GM13976 (cell line): ENCODE data around the gene FMO2.

ENCODE experiments used
- DNase-seq: peaks from one replicate; pipeline ENCODE4 v3.0.0; 2012; ENCODE audit warnings: low spot score
- in situ Hi-C: fragments of 300-500 bp; cut with MboI; formaldehyde crosslinking; loops from one replicate; pipeline ENCODE4 v1.12.0; 2022; ENCODE audit warnings: low sequenced_read_pairs, mixed read lengths, inconsistent platforms; ENCODE audit not compliant: unreplicated experiment
- TF ChIP-seq, protein P1 (sequence below): IDR thresholded peaks from 2 replicates; pipeline ENCODE4 v1.5.1; 2012; ENCODE audit warnings: borderline replicate concordance, mild to moderate bottlenecking; ENCODE audit not compliant: insufficient read depth; ENCODE audit errors: extremely low read depth, missing control alignments, control extremely low read depth

Gene FMO2

DNA sequence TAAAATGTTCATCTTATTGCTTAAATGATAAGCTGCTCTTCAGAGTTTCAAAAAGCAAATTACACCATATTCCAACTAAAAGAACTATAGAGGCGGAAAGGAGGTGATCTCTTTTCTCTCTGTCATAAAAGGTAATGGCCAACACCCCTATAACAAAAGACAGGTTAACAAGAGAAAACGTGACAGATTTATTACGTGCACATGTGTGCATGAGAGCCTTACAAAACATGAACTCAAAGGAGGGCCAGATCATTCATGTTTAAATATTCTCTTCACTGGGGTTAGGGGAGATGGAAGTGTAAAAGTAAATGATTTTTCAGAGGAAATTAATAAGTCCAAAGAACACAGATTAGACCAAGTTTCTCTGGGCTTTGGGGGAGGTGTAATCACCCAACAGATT is 26.5 kb upstream of the FMO2 start:
- in situ Hi-C loops = no loop called here
- DNase-seq = no peak
- TF ChIP-seq, protein P1, sequence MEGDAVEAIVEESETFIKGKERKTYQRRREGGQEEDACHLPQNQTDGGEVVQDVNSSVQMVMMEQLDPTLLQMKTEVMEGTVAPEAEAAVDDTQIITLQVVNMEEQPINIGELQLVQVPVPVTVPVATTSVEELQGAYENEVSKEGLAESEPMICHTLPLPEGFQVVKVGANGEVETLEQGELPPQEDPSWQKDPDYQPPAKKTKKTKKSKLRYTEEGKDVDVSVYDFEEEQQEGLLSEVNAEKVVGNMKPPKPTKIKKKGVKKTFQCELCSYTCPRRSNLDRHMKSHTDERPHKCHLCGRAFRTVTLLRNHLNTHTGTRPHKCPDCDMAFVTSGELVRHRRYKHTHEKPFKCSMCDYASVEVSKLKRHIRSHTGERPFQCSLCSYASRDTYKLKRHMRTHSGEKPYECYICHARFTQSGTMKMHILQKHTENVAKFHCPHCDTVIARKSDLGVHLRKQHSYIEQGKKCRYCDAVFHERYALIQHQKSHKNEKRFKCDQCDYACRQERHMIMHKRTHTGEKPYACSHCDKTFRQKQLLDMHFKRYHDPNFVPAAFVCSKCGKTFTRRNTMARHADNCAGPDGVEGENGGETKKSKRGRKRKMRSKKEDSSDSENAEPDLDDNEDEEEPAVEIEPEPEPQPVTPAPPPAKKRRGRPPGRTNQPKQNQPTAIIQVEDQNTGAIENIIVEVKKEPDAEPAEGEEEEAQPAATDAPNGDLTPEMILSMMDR = no peak

DNA sequence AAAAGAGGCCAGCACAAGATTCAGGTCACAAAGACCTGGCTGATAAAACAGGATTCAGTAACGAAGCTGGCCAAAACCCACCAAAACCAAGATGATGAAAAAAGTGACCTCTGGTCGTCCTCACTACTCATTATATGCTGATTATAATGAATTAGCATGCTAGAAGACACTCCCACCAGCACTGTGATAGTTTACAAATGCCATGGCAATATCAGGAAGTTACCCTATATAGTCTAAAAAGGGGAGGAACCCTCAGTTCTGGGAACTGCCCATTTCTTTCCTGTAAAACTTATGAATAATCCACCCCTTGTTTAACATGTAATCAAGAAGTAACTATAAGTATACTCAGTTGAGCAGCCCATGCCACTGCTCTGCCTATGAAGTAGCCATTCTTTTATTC is 26.0 kb upstream of the FMO2 start:
- in situ Hi-C loops = no loop called here
- TF ChIP-seq, protein P1 = no peak
- DNase-seq = no peak

DNA sequence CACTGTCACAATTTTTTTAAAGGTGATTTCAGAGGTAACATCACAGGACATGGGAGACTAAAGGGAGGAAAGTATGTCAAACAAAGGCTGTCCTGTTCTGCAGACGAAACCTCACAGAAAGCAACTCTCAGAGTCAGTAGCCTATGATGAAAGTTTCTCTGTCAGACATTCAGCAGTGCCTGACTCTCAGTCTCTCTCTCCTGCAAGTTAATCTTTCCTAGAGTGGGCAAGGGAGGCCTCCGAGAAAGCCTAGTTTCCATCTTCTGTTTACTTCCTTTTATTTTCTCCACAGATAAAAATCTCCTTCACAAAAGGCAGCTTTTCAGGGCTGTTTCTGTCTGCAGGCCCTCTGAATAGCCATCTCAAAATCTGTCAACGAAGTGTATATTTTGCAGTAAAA is 24.9 kb upstream of the FMO2 start:
- no peak for DNase-seq

DNA sequence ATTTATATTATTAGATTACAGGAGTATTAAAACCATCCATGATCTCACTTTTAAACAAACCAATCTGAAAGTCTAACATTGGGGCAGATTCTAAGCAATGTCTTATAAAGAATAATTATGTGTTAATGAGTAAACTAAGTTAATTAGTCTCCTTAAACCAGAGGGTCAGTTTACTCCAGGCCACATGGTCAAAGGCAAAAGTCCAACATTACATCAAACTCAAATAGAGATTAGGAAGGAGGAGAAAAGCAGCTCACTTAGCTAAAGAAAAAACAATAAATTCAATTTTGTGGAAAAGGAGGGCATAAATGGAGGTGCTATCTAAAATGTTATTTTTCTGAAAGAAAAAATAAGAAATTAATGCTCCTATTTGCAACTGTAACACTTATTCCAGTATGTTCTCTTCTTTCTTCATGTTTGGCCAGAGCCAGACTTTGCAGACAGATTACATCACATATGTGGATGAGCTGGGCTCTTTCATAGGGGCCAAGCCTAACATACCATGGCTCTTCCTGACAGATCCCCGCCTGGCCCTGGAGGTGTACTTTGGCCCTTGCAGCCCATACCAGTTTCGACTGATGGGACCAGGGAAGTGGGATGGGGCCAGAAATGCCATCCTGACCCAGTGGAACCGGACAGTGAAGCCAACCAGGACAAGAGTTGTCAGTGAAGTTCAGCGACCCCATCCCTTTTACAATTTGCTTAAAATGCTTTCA is 24.3 kb upstream of the FMO2 start:
- in situ Hi-C loops = no loop called here
- TF ChIP-seq, protein P1 = no peak
- DNase-seq = no peak

More for the DNA sequence above, 24.9 kb upstream of the FMO2 start:
- TF ChIP-seq, protein P1 = no peak
- in situ Hi-C loops = no loop called here

DNA sequence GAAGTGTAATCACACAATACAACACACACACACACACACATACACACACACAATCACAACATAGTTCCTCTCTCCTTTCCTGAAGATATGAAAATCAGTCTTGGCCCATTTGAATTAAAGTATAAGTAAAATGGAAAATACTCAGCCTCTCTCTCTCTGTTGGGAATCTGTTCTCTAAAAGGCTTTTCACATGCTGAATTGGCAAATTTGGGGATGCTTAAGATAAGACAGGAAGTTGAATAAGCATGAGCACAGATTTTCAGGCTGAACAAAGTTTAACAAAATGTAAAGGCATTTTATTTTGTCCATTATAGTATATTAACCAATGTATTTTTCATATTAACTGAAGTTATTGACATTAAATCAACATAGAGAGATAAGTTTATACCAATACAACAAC is 23.7 kb upstream of the FMO2 start:
- no peak for DNase-seq
- in situ Hi-C loops = no loop called here
- TF ChIP-seq, protein P1 = no peak

DNA sequence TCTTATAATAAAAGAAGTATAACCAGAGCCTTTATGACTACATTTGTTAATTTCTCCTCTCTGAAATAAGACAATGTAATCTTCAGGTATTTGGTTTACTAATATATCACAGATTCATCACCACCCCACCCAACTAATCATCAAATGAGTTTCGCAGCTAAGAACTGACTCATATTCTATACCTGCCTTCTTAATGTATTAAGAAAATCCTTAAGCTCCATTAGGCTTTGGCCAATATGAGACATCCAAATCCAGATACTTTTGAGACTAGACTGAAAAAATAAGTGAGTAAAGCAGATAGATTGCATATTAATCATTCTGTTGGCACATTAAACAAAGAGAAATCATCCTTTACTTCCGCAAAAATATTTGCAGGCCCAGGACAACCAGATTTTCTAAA is 18.7 kb upstream of the FMO2 start:
- in situ Hi-C loops = no loop called here
- TF ChIP-seq, protein P1 = no peak
- DNase-seq = no peak
